GM18873 (cell line): ENCODE data around the gene PC.
"Not testable (repeated sequence)": the region's sequence is repeated elsewhere in the genome, so short reads cannot be mapped to it uniquely, and the experiment has no call there.

Source experiments
- ATAC-seq: cut with Tn5 transposase; IDR thresholded peaks from one replicate; pipeline ENCODE4 v1.9.1; 2021; ENCODE audit warnings: mild to moderate bottlenecking, moderate library complexity, moderate number of reproducible peaks; ENCODE audit not compliant: unreplicated experiment, low FRiP score

The PC gene

DNA sequence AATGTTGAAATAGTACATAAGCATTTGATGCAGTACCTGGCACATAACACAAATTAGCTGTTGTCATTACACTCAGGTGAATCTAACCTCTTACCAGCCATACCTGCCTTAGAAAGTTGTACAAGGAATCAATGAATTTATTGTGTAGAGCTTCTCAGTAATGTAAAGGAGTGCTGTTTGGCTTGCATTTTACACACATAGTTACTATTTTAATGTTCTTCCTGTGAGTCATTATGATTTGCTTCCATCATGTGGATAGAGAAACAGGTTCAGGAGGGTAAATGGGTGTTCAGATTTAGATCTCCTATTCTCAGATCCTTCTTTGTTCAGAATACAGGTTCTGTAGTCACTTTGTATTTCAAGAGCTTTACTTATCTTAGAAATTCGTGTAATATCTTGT lies 142.5 kb downstream of the PC start:
- no peak for ATAC-seq

- ATAC-seq = no peak
These were observed 143.5 kb downstream of the PC start for GRCh38 chr11:66814678-66815077.

DNA sequence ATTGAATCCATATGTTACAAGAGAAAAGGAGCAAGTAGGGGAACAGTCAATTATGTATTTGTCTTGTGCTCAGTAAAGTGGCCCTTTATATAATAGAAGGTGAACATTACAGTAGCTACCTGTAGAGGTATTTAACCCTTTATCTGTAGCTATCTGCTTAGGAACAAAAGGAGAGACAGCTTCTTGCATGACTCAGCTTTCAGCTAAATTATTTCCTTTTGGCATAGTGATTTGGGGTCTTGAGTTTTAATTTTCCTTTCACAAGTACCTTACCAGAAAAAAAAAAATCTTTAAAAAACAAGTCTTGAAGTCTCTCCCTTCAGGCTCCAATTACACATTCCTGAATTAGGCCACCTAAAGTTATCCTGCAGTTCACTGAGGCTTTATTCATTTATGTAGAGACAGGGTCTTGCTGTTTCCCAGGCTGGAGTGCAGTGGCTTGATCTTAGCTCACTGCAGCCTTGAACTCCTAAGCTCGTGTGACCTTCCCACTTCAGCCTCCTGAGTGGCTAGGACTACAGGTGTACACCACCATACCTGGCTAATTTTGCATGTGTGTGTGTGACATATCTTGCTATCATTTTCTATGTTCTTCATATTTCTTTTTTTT lies 147.5 kb downstream of the PC start:
- no peak for ATAC-seq

- no peak for ATAC-seq
These were observed 148.6 kb downstream of the PC start for GRCh38 chr11:66809592-66809991.

DNA sequence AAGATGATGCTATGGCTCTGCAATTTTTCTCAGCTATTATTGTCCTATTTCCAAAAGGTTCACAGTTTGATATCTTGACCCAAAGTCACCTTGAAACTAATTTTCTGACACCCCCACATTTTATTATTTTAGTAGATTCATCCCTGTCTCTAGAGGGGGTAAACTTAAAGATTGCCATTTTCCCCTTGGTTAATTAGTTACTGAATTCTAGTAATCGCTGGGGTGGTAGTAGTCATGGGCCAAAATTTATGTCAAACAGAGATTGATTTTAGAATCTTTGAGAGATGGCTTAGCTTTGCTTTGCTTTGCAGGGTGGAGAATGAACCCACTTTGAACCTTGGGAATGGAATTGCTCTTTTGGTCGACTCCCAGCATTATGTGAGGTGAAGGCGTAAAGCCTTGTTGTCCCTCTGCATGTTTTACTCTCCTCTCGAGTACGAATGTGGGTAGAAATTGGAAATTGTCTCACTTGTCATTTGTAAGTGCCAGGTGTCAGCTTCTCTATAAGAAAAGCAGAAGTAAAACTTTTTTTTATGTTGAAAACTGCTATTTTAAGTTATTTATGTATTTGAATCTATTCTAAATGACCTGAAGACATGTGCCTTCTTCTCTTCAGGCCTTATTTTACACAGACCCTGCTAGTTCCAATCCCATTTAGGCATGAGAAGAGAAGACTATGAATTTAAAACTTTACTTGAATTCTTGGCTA lies 157.3 kb downstream of the PC start:
- no peak for ATAC-seq

- ATAC-seq = not testable (repeated sequence)
These were observed 158.4 kb downstream of the PC start for GRCh38 chr11:66799815-66800214.
